Brain microvascular endothelial cell (primary cell): ENCODE measurements around the gene SUGP1.

Experiments
- DNase-seq: peaks from one replicate; pipeline ENCODE4 v3.0.0-alpha.2; 2020
- H3K27ac ChIP-seq: fragments of 250-450 bp; sonication (Bioruptor Pico); 2 replicates; pipeline ENCODE4 v1.5.1; 2020; ENCODE audit warnings: mild to moderate bottlenecking, moderate library complexity
- H3K27me3 ChIP-seq: fragments of 250-450 bp; sonication (Bioruptor Pico); replicated peaks from 2 replicates; pipeline ENCODE4 v1.5.1; 2020; ENCODE audit warnings: mild to moderate bottlenecking
- H3K36me3 ChIP-seq: fragments of 250-450 bp; sonication (Bioruptor Pico); replicated peaks from 2 replicates; pipeline ENCODE4 v1.5.1; 2020; ENCODE audit warnings: mild to moderate bottlenecking
- H3K4me3 ChIP-seq: 2 replicates; pipeline ENCODE4 v1.5.1; 2011; ENCODE audit warnings: low read depth, mild to moderate bottlenecking, control low read depth, low read length, moderate library complexity
- CTCF ChIP-seq: IDR thresholded peaks from 2 replicates; pipeline ENCODE4 v1.5.1; 2011; ENCODE audit warnings: low read depth, mild to moderate bottlenecking, moderate library complexity, low read length, control low read depth, inconsistent platforms; ENCODE audit errors: missing control alignments
- in situ Hi-C: cut with HindIII; loops from 2 replicates; pipeline ENCODE4 v1.10.0; 2017; ENCODE audit warnings: low sequenced_read_pairs, low pct_ligation_motif_present

SUGP1 gene

DNA sequence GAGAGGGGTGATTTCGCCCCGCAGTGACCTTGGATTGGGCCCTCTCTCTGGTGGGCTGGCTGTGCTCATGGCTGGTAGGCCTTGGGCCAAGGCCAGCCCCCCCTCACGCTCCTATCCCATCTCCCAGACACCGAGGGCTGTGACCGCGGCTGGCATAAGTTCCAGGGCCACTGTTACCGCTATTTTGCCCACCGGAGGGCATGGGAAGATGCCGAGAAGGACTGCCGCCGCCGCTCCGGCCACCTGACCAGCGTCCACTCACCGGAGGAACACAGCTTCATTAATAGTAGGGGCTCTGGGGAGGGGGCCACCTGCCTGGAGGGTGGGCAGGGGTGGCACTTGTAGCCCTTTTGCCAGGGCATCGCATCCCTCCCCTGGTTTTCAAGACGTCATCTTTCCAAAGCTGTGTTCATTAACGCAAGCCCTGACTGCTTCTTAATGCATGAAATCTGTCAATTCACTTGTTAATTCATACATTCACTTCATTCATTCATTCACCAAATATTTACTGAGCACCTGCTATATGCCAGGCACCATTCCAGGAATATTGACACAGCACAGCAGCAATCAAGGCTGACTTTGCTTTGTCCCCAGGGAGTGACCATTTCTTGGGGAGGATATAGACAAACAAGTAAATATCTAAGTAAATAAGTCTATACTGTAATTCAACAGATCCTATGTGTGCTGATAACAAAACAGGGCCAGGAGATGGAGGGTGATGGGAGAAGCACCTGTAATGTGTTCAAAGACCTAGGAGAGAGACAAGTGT, 82.0 kb downstream of the SUGP1 start:
- DNase-seq = no peak
- no peak overlapping the region for H3K4me3 ChIP-seq
- H3K36me3 ChIP-seq = no peaks in the 10 kb centered on the region
- in situ Hi-C loops = no loop called here
- H3K27ac ChIP-seq = no peak overlapping the region
- no peaks in the 10 kb centered on the region for H3K27me3 ChIP-seq
- TF ChIP-seq CTCF = no peak

GRCh38 chr19:19236173-19236572, 84.1 kb downstream of the SUGP1 start:
- Histone ChIP-seq H3K27ac (no peak overlapping the region), H3K27me3 (no peaks in the 10 kb centered on the region), H3K36me3 (no peaks in the 10 kb centered on the region), H3K4me3 (no peak overlapping the region)
- DNase-seq = no peak
- TF ChIP-seq CTCF = no peak
- in situ Hi-C loops = no loop called here

DNA sequence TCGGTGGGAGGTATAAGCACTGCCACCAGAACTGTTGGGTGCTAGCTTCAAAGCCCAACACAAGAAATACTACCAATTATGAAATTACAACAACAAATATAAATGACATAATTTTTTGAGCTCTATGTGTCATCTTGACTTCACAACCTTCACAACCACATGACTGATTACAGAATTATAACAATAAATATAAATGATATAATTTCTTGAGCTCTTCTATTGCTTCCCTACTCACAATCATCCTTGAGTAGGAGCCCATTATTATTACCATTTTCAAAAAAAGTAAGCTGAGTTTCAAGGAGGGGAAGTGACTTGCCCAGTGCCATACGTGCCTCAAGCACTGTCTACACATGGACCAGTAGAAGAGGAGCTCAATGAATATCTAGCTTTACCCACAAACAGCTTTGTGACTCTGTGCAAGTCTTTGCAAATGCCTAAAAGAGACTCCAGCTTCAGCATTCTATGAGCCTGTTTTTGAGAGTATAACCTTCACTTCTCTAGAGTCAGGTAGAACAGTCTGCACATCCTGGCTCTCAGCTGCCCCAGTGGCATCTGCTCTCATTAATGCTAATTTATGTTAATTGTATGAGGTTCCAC, 86.0 kb downstream of the SUGP1 start:
- H3K36me3 ChIP-seq = no peaks in the 10 kb centered on the region
- in situ Hi-C loops = no loop called here
- H3K27ac ChIP-seq = no peak overlapping the region
- no peaks in the 10 kb centered on the region for H3K27me3 ChIP-seq
- no peak for TF ChIP-seq CTCF
- H3K4me3 ChIP-seq = no peak overlapping the region
- no peak for DNase-seq

GRCh38 chr19:19232261-19232721, 88.0 kb downstream of the SUGP1 start:
- no peak overlapping the region for H3K4me3 ChIP-seq
- H3K36me3 ChIP-seq = no peaks in the 10 kb centered on the region
- no peak for TF ChIP-seq CTCF
- no peaks in the 10 kb centered on the region for H3K27me3 ChIP-seq
- in situ Hi-C loops = no loop called here
- DNase-seq = no peak
- no peak overlapping the region for H3K27ac ChIP-seq

- no peak for TF ChIP-seq CTCF
- DNase-seq = no peak
- no peak overlapping the region for H3K4me3 ChIP-seq
- no peaks in the 10 kb centered on the region for H3K27me3 ChIP-seq
- no peaks in the 10 kb centered on the region for H3K36me3 ChIP-seq
- in situ Hi-C loops = no loop called here
- H3K27ac ChIP-seq = no peak overlapping the region
Measured at GRCh38 chr19:19230999-19231398, 89.3 kb downstream of the SUGP1 start.
